ENCODE measurements around the gene EPAS1. TPM values are rescaled to one million over a fixed set of nuclear protein-coding genes. Genes with fewer than 3 reads are reported as not detected.

EPAS1 gene
- total and polyA plus RNA-seq, 2 of the 13 experiments (the other 11 are each of a cell fraction or from before 2014, with no cell fraction given) = 47.1 to 182 TPM

DNA sequence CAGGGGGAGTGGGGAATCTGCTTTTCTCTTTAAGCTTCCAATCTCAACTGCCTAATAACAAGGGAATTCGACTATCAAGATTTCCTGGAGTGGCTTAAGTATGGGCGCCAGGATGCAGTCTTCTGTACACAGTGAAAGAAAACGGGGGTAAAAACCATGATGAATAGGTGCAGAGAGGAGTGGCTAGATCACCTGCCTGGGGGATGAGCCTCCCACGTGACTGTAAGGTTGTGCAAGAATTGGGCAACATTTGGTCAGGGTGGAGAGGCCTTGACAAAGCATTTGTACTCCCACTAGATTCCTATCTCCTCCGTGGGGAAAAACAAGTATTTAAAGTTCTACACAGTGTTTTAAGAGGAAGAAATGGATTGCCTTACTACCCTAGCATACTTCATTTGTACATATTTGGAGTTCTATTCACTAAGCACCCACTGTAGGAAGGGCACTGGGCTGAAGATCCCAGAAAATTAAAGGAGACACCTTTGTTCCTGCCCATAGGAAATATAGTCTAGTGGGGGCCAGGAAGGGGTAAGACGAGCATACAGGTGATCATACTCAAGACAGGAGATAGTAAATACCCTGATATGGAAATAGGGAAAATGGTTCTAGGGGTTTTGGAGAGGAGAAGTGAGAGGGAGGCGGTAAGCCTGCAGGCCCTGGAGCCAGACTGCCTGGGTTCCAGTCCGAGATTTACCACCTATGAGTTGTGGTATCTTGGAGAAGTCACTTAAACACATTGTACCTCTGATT, 29.2 kb downstream of the EPAS1 start (continued):
- no peak for TF ChIP-seq WIZ (CRISPR knock-in tag; IDR thresholded peaks at IDR 0.05)
- TF ChIP-seq ZNF879 (CRISPR knock-in tag; IDR thresholded peaks at IDR 0.05) = 0 out of 2 replicates have a peak, but pooled peaks have one; percentile 50
- peak; percentile 24; the same call in 1 of the 2 replicates for TF ChIP-seq ELF1 (CRISPR knock-in tag; IDR thresholded peaks at IDR 0.05)
- TF ChIP-seq NFIB (CRISPR knock-in tag; IDR thresholded peaks at IDR 0.05; ENCODE audit: borderline replicate concordance) = no peak
- 0 out of 2 replicates have a peak, but pooled peaks have one; percentile 25 for TF ChIP-seq ZFP90 (CRISPR knock-in tag; IDR thresholded peaks at IDR 0.05; ENCODE audit: borderline replicate concordance)
- TF ChIP-seq, protein P1, sequence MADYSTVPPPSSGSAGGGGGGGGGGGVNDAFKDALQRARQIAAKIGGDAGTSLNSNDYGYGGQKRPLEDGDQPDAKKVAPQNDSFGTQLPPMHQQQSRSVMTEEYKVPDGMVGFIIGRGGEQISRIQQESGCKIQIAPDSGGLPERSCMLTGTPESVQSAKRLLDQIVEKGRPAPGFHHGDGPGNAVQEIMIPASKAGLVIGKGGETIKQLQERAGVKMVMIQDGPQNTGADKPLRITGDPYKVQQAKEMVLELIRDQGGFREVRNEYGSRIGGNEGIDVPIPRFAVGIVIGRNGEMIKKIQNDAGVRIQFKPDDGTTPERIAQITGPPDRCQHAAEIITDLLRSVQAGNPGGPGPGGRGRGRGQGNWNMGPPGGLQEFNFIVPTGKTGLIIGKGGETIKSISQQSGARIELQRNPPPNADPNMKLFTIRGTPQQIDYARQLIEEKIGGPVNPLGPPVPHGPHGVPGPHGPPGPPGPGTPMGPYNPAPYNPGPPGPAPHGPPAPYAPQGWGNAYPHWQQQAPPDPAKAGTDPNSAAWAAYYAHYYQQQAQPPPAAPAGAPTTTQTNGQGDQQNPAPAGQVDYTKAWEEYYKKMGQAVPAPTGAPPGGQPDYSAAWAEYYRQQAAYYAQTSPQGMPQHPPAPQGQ (CRISPR knock-in tag; IDR thresholded peaks at IDR 0.05; ENCODE audit: borderline replicate concordance) = 0 out of 2 replicates have a peak, but pooled peaks have one; percentile 90
- TF ChIP-seq REL (CRISPR knock-in tag; conservative IDR thresholded peaks at IDR 0.05) = no peak
- TF ChIP-seq SATB2 (CRISPR knock-in tag; IDR thresholded peaks at IDR 0.05) = no peak
- TF ChIP-seq, protein P2, sequence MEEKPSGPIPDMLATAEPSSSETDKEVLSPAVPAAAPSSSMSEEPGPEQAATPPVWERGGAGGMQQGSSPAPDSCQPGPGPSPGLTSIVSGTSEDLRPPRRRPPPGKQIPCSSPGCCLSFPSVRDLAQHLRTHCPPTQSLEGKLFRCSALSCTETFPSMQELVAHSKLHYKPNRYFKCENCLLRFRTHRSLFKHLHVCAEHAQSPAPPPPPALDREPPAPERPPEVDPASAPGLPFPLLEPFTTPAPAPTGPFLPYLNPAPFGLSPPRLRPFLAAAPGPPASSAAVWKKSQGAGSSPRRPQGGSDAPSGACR (CRISPR knock-in tag; IDR thresholded peaks at IDR 0.05) = peak; percentile 91; the same call in 1 of the 2 replicates
- TF ChIP-seq CHCHD3 (CRISPR knock-in tag; IDR thresholded peaks at IDR 0.05) = no peak
- peak; percentile 73 for TF ChIP-seq DMAP1 (CRISPR knock-in tag; IDR thresholded peaks at IDR 0.05)
- TF ChIP-seq, protein P3, sequence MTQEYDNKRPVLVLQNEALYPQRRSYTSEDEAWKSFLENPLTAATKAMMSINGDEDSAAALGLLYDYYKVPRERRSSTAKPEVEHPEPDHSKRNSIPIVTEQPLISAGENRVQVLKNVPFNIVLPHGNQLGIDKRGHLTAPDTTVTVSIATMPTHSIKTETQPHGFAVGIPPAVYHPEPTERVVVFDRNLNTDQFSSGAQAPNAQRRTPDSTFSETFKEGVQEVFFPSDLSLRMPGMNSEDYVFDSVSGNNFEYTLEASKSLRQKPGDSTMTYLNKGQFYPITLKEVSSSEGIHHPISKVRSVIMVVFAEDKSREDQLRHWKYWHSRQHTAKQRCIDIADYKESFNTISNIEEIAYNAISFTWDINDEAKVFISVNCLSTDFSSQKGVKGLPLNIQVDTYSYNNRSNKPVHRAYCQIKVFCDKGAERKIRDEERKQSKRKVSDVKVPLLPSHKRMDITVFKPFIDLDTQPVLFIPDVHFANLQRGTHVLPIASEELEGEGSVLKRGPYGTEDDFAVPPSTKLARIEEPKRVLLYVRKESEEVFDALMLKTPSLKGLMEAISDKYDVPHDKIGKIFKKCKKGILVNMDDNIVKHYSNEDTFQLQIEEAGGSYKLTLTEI (CRISPR knock-in tag; conservative IDR thresholded peaks at IDR 0.05) = no peak
- TF ChIP-seq ZNF430 (CRISPR knock-in tag; IDR thresholded peaks at IDR 0.05) = peak; percentile 91; the same call in 1 of the 2 replicates
- peak; percentile 94 for TF ChIP-seq PHF21A (CRISPR knock-in tag; IDR thresholded peaks at IDR 0.05)
- TF ChIP-seq, protein P4, sequence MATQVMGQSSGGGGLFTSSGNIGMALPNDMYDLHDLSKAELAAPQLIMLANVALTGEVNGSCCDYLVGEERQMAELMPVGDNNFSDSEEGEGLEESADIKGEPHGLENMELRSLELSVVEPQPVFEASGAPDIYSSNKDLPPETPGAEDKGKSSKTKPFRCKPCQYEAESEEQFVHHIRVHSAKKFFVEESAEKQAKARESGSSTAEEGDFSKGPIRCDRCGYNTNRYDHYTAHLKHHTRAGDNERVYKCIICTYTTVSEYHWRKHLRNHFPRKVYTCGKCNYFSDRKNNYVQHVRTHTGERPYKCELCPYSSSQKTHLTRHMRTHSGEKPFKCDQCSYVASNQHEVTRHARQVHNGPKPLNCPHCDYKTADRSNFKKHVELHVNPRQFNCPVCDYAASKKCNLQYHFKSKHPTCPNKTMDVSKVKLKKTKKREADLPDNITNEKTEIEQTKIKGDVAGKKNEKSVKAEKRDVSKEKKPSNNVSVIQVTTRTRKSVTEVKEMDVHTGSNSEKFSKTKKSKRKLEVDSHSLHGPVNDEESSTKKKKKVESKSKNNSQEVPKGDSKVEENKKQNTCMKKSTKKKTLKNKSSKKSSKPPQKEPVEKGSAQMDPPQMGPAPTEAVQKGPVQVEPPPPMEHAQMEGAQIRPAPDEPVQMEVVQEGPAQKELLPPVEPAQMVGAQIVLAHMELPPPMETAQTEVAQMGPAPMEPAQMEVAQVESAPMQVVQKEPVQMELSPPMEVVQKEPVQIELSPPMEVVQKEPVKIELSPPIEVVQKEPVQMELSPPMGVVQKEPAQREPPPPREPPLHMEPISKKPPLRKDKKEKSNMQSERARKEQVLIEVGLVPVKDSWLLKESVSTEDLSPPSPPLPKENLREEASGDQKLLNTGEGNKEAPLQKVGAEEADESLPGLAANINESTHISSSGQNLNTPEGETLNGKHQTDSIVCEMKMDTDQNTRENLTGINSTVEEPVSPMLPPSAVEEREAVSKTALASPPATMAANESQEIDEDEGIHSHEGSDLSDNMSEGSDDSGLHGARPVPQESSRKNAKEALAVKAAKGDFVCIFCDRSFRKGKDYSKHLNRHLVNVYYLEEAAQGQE (IDR thresholded peaks at IDR 0.05; ENCODE audit: borderline replicate concordance in 1 of 2, low read depth in 1 of 2, low read length in 2 of 2) = peak in 1 of 2 experiments; percentile 44; a peak in 1 of 4 replicates
- TF ChIP-seq, protein P5, sequence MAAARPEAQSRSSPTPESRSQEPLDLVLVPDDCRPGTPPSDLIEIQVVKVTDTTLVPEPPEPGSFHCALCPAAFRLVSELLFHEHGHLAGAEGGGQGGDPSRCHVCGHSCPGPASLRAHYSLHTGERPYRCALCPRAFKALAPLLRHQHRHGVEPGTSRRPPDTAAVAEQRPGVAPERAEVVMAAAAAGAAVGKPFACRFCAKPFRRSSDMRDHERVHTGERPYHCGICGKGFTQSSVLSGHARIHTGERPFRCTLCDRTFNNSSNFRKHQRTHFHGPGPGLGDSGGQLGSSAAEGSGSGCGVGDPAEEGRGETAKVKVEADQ (CRISPR knock-in tag; IDR thresholded peaks at IDR 0.05; ENCODE audit: borderline replicate concordance) = peak; percentile 97
- TF ChIP-seq, protein P6, sequence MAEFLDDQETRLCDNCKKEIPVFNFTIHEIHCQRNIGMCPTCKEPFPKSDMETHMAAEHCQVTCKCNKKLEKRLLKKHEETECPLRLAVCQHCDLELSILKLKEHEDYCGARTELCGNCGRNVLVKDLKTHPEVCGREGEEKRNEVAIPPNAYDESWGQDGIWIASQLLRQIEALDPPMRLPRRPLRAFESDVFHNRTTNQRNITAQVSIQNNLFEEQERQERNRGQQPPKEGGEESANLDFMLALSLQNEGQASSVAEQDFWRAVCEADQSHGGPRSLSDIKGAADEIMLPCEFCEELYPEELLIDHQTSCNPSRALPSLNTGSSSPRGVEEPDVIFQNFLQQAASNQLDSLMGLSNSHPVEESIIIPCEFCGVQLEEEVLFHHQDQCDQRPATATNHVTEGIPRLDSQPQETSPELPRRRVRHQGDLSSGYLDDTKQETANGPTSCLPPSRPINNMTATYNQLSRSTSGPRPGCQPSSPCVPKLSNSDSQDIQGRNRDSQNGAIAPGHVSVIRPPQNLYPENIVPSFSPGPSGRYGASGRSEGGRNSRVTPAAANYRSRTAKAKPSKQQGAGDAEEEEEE (CRISPR knock-in tag; IDR thresholded peaks at IDR 0.05; ENCODE audit: borderline replicate concordance) = no peak
